Activated naive CD4-positive, alpha-beta T cell treated with anti-CD3 and anti-CD28 coated beads for 36 hours (primary cell): ENCODE data around the gene SLC6A19. TPM values are rescaled to one million over a fixed set of nuclear protein-coding genes. Genes with fewer than 3 reads are reported as not detected.

Experiments
- CTCF ChIA-PET: fragments of 350-600 bp; sonication (Branson Sonifier 250); formaldehyde crosslinking; loops from one replicate; lab custom pipeline; 2021; ENCODE audit warnings: antibody characterized with exemption; lab: Charles Lee
- DNase-seq: peaks from one replicate; pipeline ENCODE4 v3.0.0-alpha.2; 2020
- H3K27ac Mint-ChIP-seq: one replicate; pipeline ENCODE4 v1.8.0; 2021; ENCODE audit warnings: mild to moderate bottlenecking, mixed read lengths
- H3K27me3 Mint-ChIP-seq: one replicate; pipeline ENCODE4 v1.8.0; 2021; ENCODE audit warnings: low read depth, mixed read lengths
- H3K36me3 Mint-ChIP-seq: one replicate; pipeline ENCODE4 v1.8.0; 2021; ENCODE audit warnings: low read depth, mixed read lengths
- H3K4me1 Mint-ChIP-seq: one replicate; pipeline ENCODE4 v1.8.0; 2021; ENCODE audit warnings: low read depth, mixed read lengths
- H3K4me3 Mint-ChIP-seq: one replicate; pipeline ENCODE4 v1.8.0; 2021; ENCODE audit warnings: mild to moderate bottlenecking, moderate library complexity, mixed read lengths
- H3K9me3 Mint-ChIP-seq: one replicate; pipeline ENCODE4 v1.8.0; 2021; ENCODE audit warnings: mixed read lengths
- intact Hi-C: fragments of 100-400 bp; cut with micrococcal nuclease; formaldehyde crosslinking; loops from one replicate; pipeline ENCODE4 v1.15.1; 2023
- total RNA-seq, 2 experiments: library from RNA; stranded (reverse); gene quantifications; one replicate each; pipeline ENCODE4 v1.2.3, GENCODE V29; 2021

SLC6A19 gene
- total RNA-seq, 2 experiments from 2014 or later, result not detected

GRCh38 chr5:1168796-1169195 is 32.6 kb upstream of the SLC6A19 start:
- CTCF ChIA-PET, result interaction anchor here (0.7 to 2.1 kb wide), 5 partner anchors 62 to 476 kb away, joined by 3 to 9 read pairs (median 3); no protein-coding TSS in a partner anchor
- Mint-ChIP-seq H3K4me1 (peaks cover 4% of the 10 kb centered on the region), H3K4me3 (no peak overlapping the region), H3K9me3 (no peaks in the 10 kb centered on the region), H3K27ac (no peak overlapping the region), H3K27me3 (peaks cover 8% of the 10 kb centered on the region), H3K36me3 (no peaks in the 10 kb centered on the region)
- DNase-seq, result no peak
- intact Hi-C loops, result loop anchor here (1.0 to 5.0 kb wide), 4 partner anchors 177 to 477 kb away; partner anchors contain the start of gene CLPTM1L

- Mint-ChIP-seq H3K4me3 (no peak overlapping the region), H3K36me3 (no peaks in the 10 kb centered on the region)
Measured at GRCh38 chr5:1169211-1170115, 31.9 kb upstream of the SLC6A19 start.

GRCh38 chr5:1171340-1171941 is 30.0 kb upstream of the SLC6A19 start:
- intact Hi-C loops, result no loop called here
- H3K9me3 Mint-ChIP-seq, result no peaks in the 10 kb centered on the region
- CTCF ChIA-PET, result no interaction called here
- H3K27me3 Mint-ChIP-seq, result peaks cover 6% of the 10 kb centered on the region
- DNase-seq, result no peak
- H3K4me1 Mint-ChIP-seq, result peaks cover 6% of the 10 kb centered on the region
- no peak overlapping the region for H3K4me3 Mint-ChIP-seq
- no peak overlapping the region for H3K27ac Mint-ChIP-seq
- H3K36me3 Mint-ChIP-seq, result no peaks in the 10 kb centered on the region

More at GRCh38 chr5:1169211-1170115, 31.9 kb upstream of the SLC6A19 start:
- intact Hi-C loops, result loop anchor here (5.0 kb wide), 1 partner anchor 303 kb away; no protein-coding TSS in a partner anchor
- Mint-ChIP-seq H3K4me1 (peaks cover 6% of the 10 kb centered on the region), H3K27ac (no peak overlapping the region), H3K9me3 (no peaks in the 10 kb centered on the region), H3K27me3 (peaks cover 8% of the 10 kb centered on the region)
- no peak for DNase-seq
- CTCF ChIA-PET, result interaction anchor here (0.7 to 2.1 kb wide), 2 partner anchors 61 to 476 kb away, joined by 4 to 9 read pairs; no protein-coding TSS in a partner anchor

GRCh38 chr5:1172007-1172581 is 29.3 kb upstream of the SLC6A19 start:
- DNase-seq, result no peak
- no peak overlapping the region for H3K27ac Mint-ChIP-seq
- peaks cover 6% of the 10 kb centered on the region for H3K4me1 Mint-ChIP-seq
- H3K4me3 Mint-ChIP-seq, result no peak overlapping the region
- CTCF ChIA-PET, result interaction anchor here (1.0 kb wide), 1 partner anchor 473 kb away, joined by 4 read pairs; no protein-coding TSS in a partner anchor
- no peaks in the 10 kb centered on the region for H3K9me3 Mint-ChIP-seq
- intact Hi-C loops, result no loop called here
- peaks cover 2% of the 10 kb centered on the region for H3K27me3 Mint-ChIP-seq
- H3K36me3 Mint-ChIP-seq, result no peaks in the 10 kb centered on the region

GRCh38 chr5:1172670-1173404 is 28.6 kb upstream of the SLC6A19 start:
- Mint-ChIP-seq H3K36me3 (no peaks in the 10 kb centered on the region), H3K27ac (peak overlapping the region; percentile 65), H3K9me3 (no peaks in the 10 kb centered on the region), H3K27me3 (peaks cover 2% of the 10 kb centered on the region), H3K4me3 (peak overlapping the region; percentile 65), H3K4me1 (peaks cover 6% of the 10 kb centered on the region)
- DNase-seq, result peak; percentile 56
- intact Hi-C loops, result no loop called here
- CTCF ChIA-PET, result interaction anchor here (0.7 to 1.0 kb wide), 4 partner anchors 11 to 472 kb away, joined by 3 to 4 read pairs (median 4); partner anchors contain the start of gene CLPTM1L

- no peak overlapping the region for H3K4me3 Mint-ChIP-seq
- peaks cover 4% of the 10 kb centered on the region for H3K4me1 Mint-ChIP-seq
- no peaks in the 10 kb centered on the region for H3K27me3 Mint-ChIP-seq
- no peaks in the 10 kb centered on the region for H3K9me3 Mint-ChIP-seq
- DNase-seq, result no peak
- no peak overlapping the region for H3K27ac Mint-ChIP-seq
- no peaks in the 10 kb centered on the region for H3K36me3 Mint-ChIP-seq
- intact Hi-C loops, result loop anchor here (1.0 kb wide), 1 partner anchor 250 kb away; no protein-coding TSS in a partner anchor
- CTCF ChIA-PET, result interaction anchor here (0.6 to 1.3 kb wide), 8 partner anchors 10 to 448 kb away, joined by 3 to 6 read pairs (median 3); partner anchors contain the start of gene CLPTM1L
Measured at GRCh38 chr5:1173485-1174070, 27.8 kb upstream of the SLC6A19 start.

- CTCF ChIA-PET, result interaction anchor here (0.6 to 1.3 kb wide), 11 partner anchors 10 to 728 kb away, joined by 3 to 6 read pairs (median 3); no protein-coding TSS in a partner anchor
- no peaks in the 10 kb centered on the region for H3K36me3 Mint-ChIP-seq
- peak; percentile 65 for DNase-seq
- H3K4me3 Mint-ChIP-seq, result no peak overlapping the region
- H3K9me3 Mint-ChIP-seq, result no peaks in the 10 kb centered on the region
- H3K27ac Mint-ChIP-seq, result no peak overlapping the region
- intact Hi-C loops, result loop anchor here (1.0 kb wide), 1 partner anchor 251 kb away; no protein-coding TSS in a partner anchor
- no peaks in the 10 kb centered on the region for H3K27me3 Mint-ChIP-seq
- H3K4me1 Mint-ChIP-seq, result peaks cover 4% of the 10 kb centered on the region
Measured at GRCh38 chr5:1174122-1174936, 27.1 kb upstream of the SLC6A19 start.

- intact Hi-C loops, result no loop called here
- no peak overlapping the region for H3K4me3 Mint-ChIP-seq
- DNase-seq, result no peak
- H3K36me3 Mint-ChIP-seq, result no peaks in the 10 kb centered on the region
- H3K27me3 Mint-ChIP-seq, result no peaks in the 10 kb centered on the region
- H3K27ac Mint-ChIP-seq, result no peak overlapping the region
- peaks cover 4% of the 10 kb centered on the region for H3K4me1 Mint-ChIP-seq
- CTCF ChIA-PET, result interaction anchor here (0.7 to 1.3 kb wide), 7 partner anchors 9 to 728 kb away, joined by 3 to 6 read pairs (median 3); no protein-coding TSS in a partner anchor
- no peaks in the 10 kb centered on the region for H3K9me3 Mint-ChIP-seq
Measured at GRCh38 chr5:1175015-1175414, 26.4 kb upstream of the SLC6A19 start.

- no peaks in the 10 kb centered on the region for H3K9me3 Mint-ChIP-seq
- no peaks in the 10 kb centered on the region for H3K36me3 Mint-ChIP-seq
- CTCF ChIA-PET, result interaction anchor here (1.3 kb wide), 1 partner anchor 252 kb away, joined by 3 read pairs; no protein-coding TSS in a partner anchor
- no peak overlapping the region for H3K27ac Mint-ChIP-seq
- intact Hi-C loops, result no loop called here
- peaks cover 4% of the 10 kb centered on the region for H3K4me1 Mint-ChIP-seq
- no peak for DNase-seq
- H3K4me3 Mint-ChIP-seq, result no peak overlapping the region
- no peaks in the 10 kb centered on the region for H3K27me3 Mint-ChIP-seq
Measured at GRCh38 chr5:1175801-1176472, 25.5 kb upstream of the SLC6A19 start.
